Measurements from ENCODE around the gene ZNF280C. TPM values are rescaled to one million over a fixed set of nuclear protein-coding genes. Genes with fewer than 3 reads are reported as not detected.

Gene ZNF280C
- total RNA-seq, 2 experiments from 2014 or later: 3.9 to 4.0 TPM

DNA sequence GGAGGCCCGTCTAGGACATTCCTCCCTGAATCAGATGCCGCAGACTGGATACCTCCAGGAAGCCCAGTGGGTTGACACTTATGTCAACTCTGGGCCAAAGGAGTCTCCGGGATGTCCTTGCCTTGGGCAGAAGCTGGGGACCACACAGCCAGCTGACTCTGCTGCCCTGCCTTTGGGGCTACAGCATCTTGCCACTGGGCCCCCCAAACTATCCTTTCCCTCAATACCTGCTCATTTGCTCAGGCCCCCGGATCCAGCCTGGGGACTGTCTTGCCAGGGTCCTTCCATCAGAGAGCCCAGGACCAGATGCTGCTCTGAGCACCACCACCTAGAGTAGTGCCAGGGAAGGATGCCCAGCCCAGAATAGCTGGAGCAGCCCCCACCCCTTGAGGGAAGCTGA lies 77.9 kb downstream of the ZNF280C start:
- DNase-seq: no peak
- no peaks in the 10 kb centered on the region for H3K27me3 Mint-ChIP-seq (ENCODE audit: low read depth)
- H3K4me1 Mint-ChIP-seq (ENCODE audit: low read depth): peaks cover 4% of the 10 kb centered on the region
- H3K9me3 Mint-ChIP-seq: no peaks in the 10 kb centered on the region
- H3K27ac Mint-ChIP-seq: no peak overlapping the region
- intact Hi-C loops (cut with micrococcal nuclease): no loop called here
- H3K36me3 Mint-ChIP-seq (ENCODE audit: low read depth): no peaks in the 10 kb centered on the region
- no peak overlapping the region for H3K4me3 Mint-ChIP-seq
- CTCF ChIA-PET: interaction anchor here (0.9 to 11.2 kb wide), 5 partner anchors 15 to 132 kb away, joined by 3 to 99 read pairs (median 3); no protein-coding TSS in a partner anchor

DNA sequence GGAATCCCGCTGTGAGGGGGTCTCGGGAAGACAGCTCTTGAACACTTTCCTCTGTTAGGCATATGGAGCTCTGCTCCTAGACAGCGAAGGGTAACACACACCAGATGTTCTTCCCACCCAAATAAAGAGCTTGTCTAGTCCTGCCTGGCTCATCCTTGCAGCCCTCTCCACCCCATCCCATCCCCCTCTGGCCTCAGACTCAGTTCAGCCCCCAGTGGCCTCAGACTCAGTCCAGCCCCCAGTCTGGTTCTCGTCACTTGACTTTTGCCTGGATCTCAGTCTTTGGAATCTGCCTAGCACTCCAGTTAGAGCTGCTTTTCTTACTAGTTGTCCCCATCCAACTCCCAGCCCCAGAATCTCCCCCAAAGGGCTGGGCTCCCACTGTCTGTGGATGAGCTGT lies 82.0 kb downstream of the ZNF280C start:
- Mint-ChIP-seq H3K4me1 (ENCODE audit: low read depth) (peaks cover 21% of the 10 kb centered on the region), H3K27me3 (ENCODE audit: low read depth) (no peaks in the 10 kb centered on the region), H3K36me3 (ENCODE audit: low read depth) (peaks cover 4% of the 10 kb centered on the region), H3K9me3 (no peaks in the 10 kb centered on the region), H3K4me3 (no peak overlapping the region), H3K27ac (no peak overlapping the region)
- intact Hi-C loops (cut with micrococcal nuclease): no loop called here
- CTCF ChIA-PET: interaction anchor here (0.6 to 11.2 kb wide), 5 partner anchors 8 to 107 kb away, joined by 3 to 99 read pairs (median 3); no protein-coding TSS in a partner anchor
- DNase-seq: no peak

DNA sequence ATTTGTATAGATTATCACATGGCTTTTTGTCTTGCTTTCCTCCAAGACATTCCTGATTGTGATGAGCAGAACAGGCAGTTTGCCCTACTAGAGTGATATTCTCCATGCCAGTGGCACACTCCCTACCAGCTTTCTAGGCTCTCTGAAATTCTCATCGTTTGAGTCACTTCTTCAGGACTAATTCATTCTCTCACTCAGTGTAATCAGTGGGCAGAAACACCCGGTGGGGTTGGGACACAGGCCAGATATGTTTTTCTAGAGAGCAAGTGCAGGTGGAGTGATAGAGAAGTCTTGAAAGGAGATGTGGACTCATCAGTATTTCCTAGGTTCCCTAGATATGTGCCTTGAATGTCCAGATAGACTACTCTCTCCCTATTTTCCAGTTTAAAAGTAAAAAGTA lies 83.8 kb downstream of the ZNF280C start:
- no peak overlapping the region for H3K4me3 Mint-ChIP-seq
- no peaks in the 10 kb centered on the region for H3K9me3 Mint-ChIP-seq
- H3K36me3 Mint-ChIP-seq (ENCODE audit: low read depth): peaks cover 4% of the 10 kb centered on the region
- no peak for DNase-seq
- H3K27ac Mint-ChIP-seq: peak overlapping the region; percentile 36
- H3K27me3 Mint-ChIP-seq (ENCODE audit: low read depth): no peaks in the 10 kb centered on the region
- CTCF ChIA-PET: interaction anchor here (11.2 kb wide), 1 partner anchor 105 kb away, joined by 99 read pairs; no protein-coding TSS in a partner anchor
- intact Hi-C loops (cut with micrococcal nuclease): no loop called here
- peaks cover 25% of the 10 kb centered on the region for H3K4me1 Mint-ChIP-seq (ENCODE audit: low read depth)

DNA sequence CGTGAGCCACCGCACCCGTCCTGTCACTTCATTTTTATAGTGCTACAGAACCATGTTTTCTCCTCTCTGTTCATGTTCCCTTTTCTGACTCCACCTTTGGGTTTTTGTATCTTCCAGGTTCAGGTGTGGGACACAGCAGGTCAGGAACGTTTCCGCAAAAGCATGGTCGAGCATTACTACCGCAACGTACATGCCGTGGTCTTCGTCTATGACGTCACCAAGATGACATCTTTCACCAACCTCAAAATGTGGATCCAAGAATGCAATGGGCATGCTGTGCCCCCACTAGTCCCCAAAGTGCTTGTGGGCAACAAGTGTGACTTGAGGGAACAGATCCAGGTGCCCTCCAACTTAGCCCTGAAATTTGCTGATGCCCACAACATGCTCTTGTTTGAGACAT lies 84.5 kb downstream of the ZNF280C start:
- CTCF ChIA-PET: no interaction called here
- DNase-seq: no peak
- H3K27ac Mint-ChIP-seq: no peak overlapping the region

DNA sequence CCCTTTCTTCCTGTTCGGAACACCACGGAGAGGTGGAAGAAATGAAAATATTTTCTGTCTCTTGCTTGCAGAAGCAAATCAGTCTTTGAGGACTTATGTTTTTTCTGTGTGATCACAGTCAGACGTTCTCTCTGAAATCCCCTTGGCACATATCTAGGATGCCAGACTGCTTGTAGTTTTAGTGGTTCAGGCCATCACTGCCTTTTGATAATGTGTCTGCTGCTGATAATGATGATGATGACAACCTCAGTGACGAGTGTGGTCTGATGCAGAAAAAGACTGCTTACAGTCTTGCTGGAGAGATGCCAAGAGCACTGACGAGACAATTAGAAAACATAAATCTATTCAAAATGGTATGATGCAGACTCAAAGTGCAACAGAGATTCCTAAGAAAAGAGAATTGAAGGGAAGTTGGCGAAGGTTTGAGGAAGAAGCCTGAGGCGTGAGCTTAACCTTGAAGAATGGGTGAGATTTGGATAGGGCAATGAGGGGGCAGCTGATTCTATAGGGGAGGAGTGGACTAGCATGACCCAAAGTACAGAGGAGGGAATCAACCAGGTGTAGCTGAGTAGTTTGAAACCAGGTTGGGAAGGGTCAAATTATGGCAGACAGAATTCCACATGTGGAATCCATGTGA lies 89.0 kb downstream of the ZNF280C start:
- intact Hi-C loops (cut with micrococcal nuclease): loop anchor here (10.0 kb wide), 1 partner anchor 335 kb away; the partner anchor contains the start of gene ZDHHC9
- Mint-ChIP-seq H3K9me3 (no peaks in the 10 kb centered on the region), H3K4me3 (no peak overlapping the region), H3K4me1 (ENCODE audit: low read depth) (peaks cover 56% of the 10 kb centered on the region), H3K27ac (peak overlapping the region; percentile 46), H3K36me3 (ENCODE audit: low read depth) (peaks cover 13% of the 10 kb centered on the region), H3K27me3 (ENCODE audit: low read depth) (no peaks in the 10 kb centered on the region)
- peak; percentile 21 for DNase-seq
- CTCF ChIA-PET: no interaction called here

More for the DNA sequence above, 84.5 kb downstream of the ZNF280C start:
- intact Hi-C loops (cut with micrococcal nuclease): no loop called here
- peaks cover 32% of the 10 kb centered on the region for H3K4me1 Mint-ChIP-seq (ENCODE audit: low read depth)
- no peaks in the 10 kb centered on the region for H3K27me3 Mint-ChIP-seq (ENCODE audit: low read depth)
- H3K36me3 Mint-ChIP-seq (ENCODE audit: low read depth): peaks cover 4% of the 10 kb centered on the region
- H3K4me3 Mint-ChIP-seq: no peak overlapping the region
- no peaks in the 10 kb centered on the region for H3K9me3 Mint-ChIP-seq

DNA sequence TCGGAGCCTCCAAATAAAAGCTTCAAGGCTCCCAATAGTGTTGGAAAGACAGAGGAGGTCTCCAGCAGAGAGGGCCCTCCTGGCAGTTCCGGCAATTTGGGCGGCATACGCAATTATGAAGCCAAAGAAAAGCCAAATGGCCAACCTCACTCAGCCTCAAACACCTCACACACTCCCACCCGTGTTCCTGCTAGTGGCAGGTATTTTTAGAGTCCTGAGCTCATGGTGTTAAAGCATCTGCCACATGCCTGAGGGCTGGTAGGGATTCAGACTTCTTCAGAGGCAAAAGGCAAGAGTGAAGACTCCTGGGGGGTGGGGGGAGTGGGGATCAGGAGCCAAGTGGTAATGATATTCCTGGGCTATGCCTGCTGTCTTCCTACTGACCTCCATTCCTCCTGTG lies 89.5 kb downstream of the ZNF280C start:
- Mint-ChIP-seq H3K4me1 (ENCODE audit: low read depth) (peaks cover 56% of the 10 kb centered on the region), H3K9me3 (no peaks in the 10 kb centered on the region), H3K36me3 (ENCODE audit: low read depth) (peaks cover 11% of the 10 kb centered on the region), H3K4me3 (no peak overlapping the region), H3K27me3 (ENCODE audit: low read depth) (no peaks in the 10 kb centered on the region), H3K27ac (peak overlapping the region; percentile 46)
- intact Hi-C loops (cut with micrococcal nuclease): loop anchor here (10.0 kb wide), 1 partner anchor 334 kb away; the partner anchor contains the start of gene ZDHHC9
- DNase-seq: no peak
- CTCF ChIA-PET: no interaction called here

DNA sequence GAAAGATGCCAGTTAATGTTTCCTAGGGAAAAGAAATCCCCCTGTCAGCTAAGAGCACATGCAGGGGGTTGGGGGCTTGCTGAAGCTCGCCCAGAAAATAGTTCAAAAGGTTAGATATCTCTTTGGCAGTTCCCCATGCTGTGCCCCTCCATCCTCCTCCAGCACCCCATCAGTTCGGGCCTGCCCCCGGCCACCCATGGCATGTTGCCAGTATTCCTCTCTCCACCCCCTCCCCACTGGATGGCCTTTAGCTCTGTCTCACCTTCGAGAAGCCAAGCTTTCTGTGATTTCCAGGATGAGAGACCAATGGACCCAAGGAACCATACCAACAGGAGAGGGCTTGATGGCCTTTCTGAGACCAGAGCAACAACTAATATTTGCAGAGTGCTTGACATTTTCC lies 91.8 kb downstream of the ZNF280C start:
- intact Hi-C loops (cut with micrococcal nuclease): loop anchor here (10.0 kb wide), 1 partner anchor 332 kb away; the partner anchor contains the start of gene ZDHHC9
- Mint-ChIP-seq H3K9me3 (no peaks in the 10 kb centered on the region), H3K27ac (peak overlapping the region; percentile 72), H3K4me3 (peak overlapping the region; percentile 3), H3K27me3 (ENCODE audit: low read depth) (no peaks in the 10 kb centered on the region), H3K36me3 (ENCODE audit: low read depth) (peaks cover 9% of the 10 kb centered on the region), H3K4me1 (ENCODE audit: low read depth) (peaks cover 52% of the 10 kb centered on the region)
- no peak for DNase-seq
- CTCF ChIA-PET: interaction anchor here (1.1 to 1.2 kb wide), 2 partner anchors 9 to 27 kb away, joined by 3 read pairs; no protein-coding TSS in a partner anchor

DNA sequence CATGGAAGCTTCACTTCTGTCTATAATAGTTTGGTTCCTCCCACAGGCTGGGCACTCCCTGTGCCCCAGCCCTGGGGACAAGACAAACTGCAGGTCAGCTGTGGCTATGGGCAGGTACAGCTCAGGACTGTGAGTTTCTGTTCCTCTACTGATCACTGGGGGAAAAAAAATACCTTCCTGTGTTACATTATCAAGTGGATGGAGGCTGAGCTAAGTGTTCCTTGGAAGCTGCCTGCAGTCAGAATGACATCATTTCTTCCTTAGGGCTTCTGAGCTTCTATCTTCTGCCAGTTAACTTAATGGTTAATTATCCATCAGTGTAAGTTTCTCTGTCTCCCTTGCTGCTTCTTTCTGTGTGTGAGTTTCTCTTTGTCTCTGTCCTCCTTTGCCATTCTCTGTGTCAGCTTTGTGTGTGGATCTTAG lies 92.3 kb downstream of the ZNF280C start:
- Mint-ChIP-seq H3K9me3 (no peaks in the 10 kb centered on the region), H3K27me3 (ENCODE audit: low read depth) (no peaks in the 10 kb centered on the region), H3K36me3 (ENCODE audit: low read depth) (peaks cover 9% of the 10 kb centered on the region), H3K27ac (peak overlapping the region; percentile 72), H3K4me3 (peak overlapping the region; percentile 3), H3K4me1 (ENCODE audit: low read depth) (peaks cover 52% of the 10 kb centered on the region)
- DNase-seq: no peak
- CTCF ChIA-PET: interaction anchor here (1.1 to 1.6 kb wide), 4 partner anchors 10 to 84 kb away, joined by 3 to 7 read pairs (median 4); no protein-coding TSS in a partner anchor
- intact Hi-C loops (cut with micrococcal nuclease): loop anchor here (10.0 kb wide), 1 partner anchor 332 kb away; the partner anchor contains the start of gene ZDHHC9

DNA sequence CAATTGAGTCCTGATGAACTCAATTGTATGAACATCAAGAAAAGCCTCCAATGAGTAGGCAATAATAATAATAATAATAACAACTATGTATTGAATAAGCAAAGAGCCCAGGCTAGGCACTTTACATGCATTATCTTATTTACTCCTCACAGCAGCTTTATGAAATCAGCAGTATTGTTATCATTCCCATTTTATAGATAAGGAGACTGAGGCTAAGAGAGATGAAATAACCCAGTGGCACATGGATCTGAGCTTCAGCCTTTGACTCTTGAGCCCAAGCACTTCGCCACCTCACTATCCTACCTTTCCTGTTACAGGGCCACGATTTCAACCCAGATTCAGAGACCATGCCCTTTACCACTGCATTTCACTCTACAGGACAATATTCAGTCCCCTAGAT lies 93.8 kb downstream of the ZNF280C start:
- Mint-ChIP-seq H3K9me3 (no peaks in the 10 kb centered on the region), H3K4me1 (ENCODE audit: low read depth) (peaks cover 53% of the 10 kb centered on the region), H3K27ac (peak overlapping the region; percentile 94), H3K4me3 (no peak overlapping the region), H3K27me3 (ENCODE audit: low read depth) (no peaks in the 10 kb centered on the region), H3K36me3 (ENCODE audit: low read depth) (peaks cover 9% of the 10 kb centered on the region)
- intact Hi-C loops (cut with micrococcal nuclease): loop anchor here (5.0 to 10.0 kb wide), 2 partner anchors 330 to 727 kb away; partner anchors contain the start of genes ENOX2 and ZDHHC9
- DNase-seq: no peak
- CTCF ChIA-PET: interaction anchor here (1.1 to 1.6 kb wide), 4 partner anchors 17 to 94 kb away, joined by 3 to 7 read pairs (median 5); no protein-coding TSS in a partner anchor

DNA sequence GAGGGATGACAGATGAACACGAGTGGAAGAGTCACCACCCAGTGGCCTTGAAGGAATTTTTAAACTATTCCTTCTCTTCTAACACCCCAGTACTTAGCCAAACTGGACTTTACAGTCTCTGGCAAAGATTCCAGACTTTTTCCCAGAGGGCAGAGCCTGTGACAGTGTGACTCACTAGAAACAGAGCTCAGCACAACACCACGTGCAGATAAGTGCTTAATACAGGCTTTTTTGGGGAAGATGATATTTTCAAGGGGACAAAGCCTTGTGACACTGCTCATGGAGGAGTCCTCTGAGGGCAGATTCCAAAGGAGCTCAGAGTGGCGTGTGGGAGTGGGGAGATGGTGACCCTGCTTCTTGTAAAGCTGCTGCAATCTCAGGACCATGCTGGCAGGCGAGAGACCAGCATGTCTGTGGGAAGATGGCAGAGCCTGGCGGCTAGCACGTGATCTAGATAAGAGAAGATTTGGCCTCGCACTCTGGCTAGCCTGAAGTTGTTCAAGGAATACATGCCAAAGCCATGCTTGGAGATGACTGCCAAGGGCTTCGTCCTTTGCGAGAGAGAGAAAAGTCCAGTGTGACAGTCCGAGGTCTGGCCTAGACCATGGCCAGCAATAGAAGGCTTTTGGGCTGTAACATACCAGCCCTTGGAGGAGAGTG lies 94.5 kb downstream of the ZNF280C start:
- no peak for DNase-seq
- H3K27me3 Mint-ChIP-seq (ENCODE audit: low read depth): no peaks in the 10 kb centered on the region
- no peaks in the 10 kb centered on the region for H3K9me3 Mint-ChIP-seq
- peak overlapping the region; percentile 94 for H3K27ac Mint-ChIP-seq
- intact Hi-C loops (cut with micrococcal nuclease): loop anchor here (5.0 to 10.0 kb wide), 2 partner anchors 329 to 728 kb away; partner anchors contain the start of genes ENOX2 and ZDHHC9
- peak overlapping the region; percentile 87 for H3K4me3 Mint-ChIP-seq
- peaks cover 9% of the 10 kb centered on the region for H3K36me3 Mint-ChIP-seq (ENCODE audit: low read depth)
- peaks cover 45% of the 10 kb centered on the region for H3K4me1 Mint-ChIP-seq (ENCODE audit: low read depth)
- CTCF ChIA-PET: interaction anchor here (0.6 to 1.4 kb wide), 4 partner anchors 12 to 93 kb away, joined by 3 to 6 read pairs (median 3); no protein-coding TSS in a partner anchor

DNA sequence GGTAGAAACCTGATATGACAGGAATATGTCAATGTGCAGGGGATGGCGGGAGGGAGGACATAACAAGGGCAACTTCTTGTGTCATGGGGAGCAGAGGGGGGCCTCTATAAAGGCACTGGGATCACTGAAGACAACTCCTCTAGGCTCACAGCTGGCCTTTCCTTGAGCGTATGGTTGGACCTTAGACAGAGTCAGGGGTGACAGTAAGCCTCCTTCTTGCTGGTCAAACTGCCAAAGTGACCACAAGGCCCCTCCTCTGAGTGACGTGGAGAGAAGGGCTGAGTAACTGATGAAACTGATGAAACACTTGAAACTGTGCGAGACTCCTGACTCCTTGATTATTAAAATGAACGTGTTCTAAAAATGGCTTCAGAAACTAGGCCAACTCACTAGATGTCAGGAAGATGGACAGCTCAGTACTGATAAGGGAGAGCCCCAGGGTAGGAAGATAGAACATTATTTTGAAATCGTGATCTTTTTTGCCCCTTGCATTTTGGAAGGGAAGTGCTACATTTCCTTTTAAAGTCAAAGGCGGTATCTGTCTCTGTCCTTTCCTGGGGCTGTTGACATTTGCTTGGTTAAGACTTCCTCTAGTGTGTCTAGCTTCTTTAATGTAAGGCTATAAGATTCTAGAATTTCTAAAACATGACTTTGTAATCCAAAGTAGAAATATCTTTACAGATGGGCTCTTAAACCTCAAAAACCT lies 95.4 kb downstream of the ZNF280C start:
- peaks cover 45% of the 10 kb centered on the region for H3K4me1 Mint-ChIP-seq (ENCODE audit: low read depth)
- H3K27me3 Mint-ChIP-seq (ENCODE audit: low read depth): no peaks in the 10 kb centered on the region
- H3K36me3 Mint-ChIP-seq (ENCODE audit: low read depth): peaks cover 9% of the 10 kb centered on the region
- intact Hi-C loops (cut with micrococcal nuclease): loop anchor here (1.0 to 10.0 kb wide), 8 partner anchors 10 to 729 kb away; partner anchors contain the start of genes ENOX2 and ZDHHC9
- CTCF ChIA-PET: interaction anchor here (1.3 to 1.4 kb wide), 2 partner anchors 13 to 18 kb away, joined by 3 to 6 read pairs; no protein-coding TSS in a partner anchor
- DNase-seq: peak; percentile 68
- H3K4me3 Mint-ChIP-seq: peak overlapping the region; percentile 87
- peak overlapping the region; percentile 94 for H3K27ac Mint-ChIP-seq
- H3K9me3 Mint-ChIP-seq: no peaks in the 10 kb centered on the region
